Fibroblast of lung (primary cell): ENCODE data around the gene NLRP1.

Experiments
- CTCF ChIP-seq, 2 donors: IDR thresholded peaks in 1 of 2; conservative IDR thresholded peaks in 1 of 2; 1 replicate in 1 of 2; 2 replicates in 1 of 2; pipeline ENCODE4 v1.5.1; 2011 to 2012; ENCODE audit warnings: low read length in 2 of 2, control low read depth in 1 of 2, inconsistent platforms in 1 of 2, low read depth in 1 of 2, mild to moderate bottlenecking in 1 of 2
- EZH2 ChIP-seq: IDR thresholded peaks from 2 replicates; pipeline ENCODE4 v1.5.1; 2012; ENCODE audit warnings: low read length, control low read depth, mild to moderate bottlenecking; ENCODE audit errors: missing control alignments

- TF ChIP-seq EZH2, result no peak
- no peak for TF ChIP-seq CTCF (conservative IDR thresholded peaks at IDR 0.05 in 1 of 2, IDR thresholded peaks at IDR 0.05 in 1 of 2; ENCODE audit: low read depth in 1 of 2, low read length in 2 of 2)
These were observed 44.0 kb downstream of the NLRP1 start for GRCh38 chr17:5540321-5540720.
